GM21526 (cell line): ENCODE measurements around the gene DDX3X.

Experiments
- ATAC-seq: cut with Tn5 transposase; IDR thresholded peaks from one replicate; pipeline ENCODE4 v1.9.1; 2021; ENCODE audit warnings: moderate library complexity; ENCODE audit not compliant: unreplicated experiment, low FRiP score

The DDX3X gene

GRCh38 chrX:41326431-41326830 lies 7.5 kb upstream of the DDX3X start:
- ATAC-seq, result no peak

- ATAC-seq, result no peak
Measured at GRCh38 chrX:41327341-41327740, 6.6 kb upstream of the DDX3X start.

GRCh38 chrX:41329101-41329500 lies 4.9 kb upstream of the DDX3X start:
- ATAC-seq, result no peak

GRCh38 chrX:41332005-41332404 lies 2.0 kb upstream of the DDX3X start:
- ATAC-seq, result no peak

- ATAC-seq, result peak; percentile 14
Measured at GRCh38 chrX:41332408-41333002, 1.5 kb upstream of the DDX3X start.

GRCh38 chrX:41333003-41333743 lies 789 bp upstream of the DDX3X start:
- peak; percentile 42 for ATAC-seq

- peak; percentile 24 for ATAC-seq
Measured at GRCh38 chrX:41334363-41335197, 618 bp downstream of the DDX3X start.

- ATAC-seq, result no peak
Measured at GRCh38 chrX:41335198-41335957, 1.4 kb downstream of the DDX3X start.

GRCh38 chrX:41335958-41336331 lies 2.0 kb downstream of the DDX3X start:
- ATAC-seq, result no peak

GRCh38 chrX:41336447-41336846 lies 2.5 kb downstream of the DDX3X start:
- no peak for ATAC-seq

- ATAC-seq, result no peak
Measured at GRCh38 chrX:41337140-41337539, 3.2 kb downstream of the DDX3X start.

- ATAC-seq, result no peak
Measured at GRCh38 chrX:41338436-41338835, 4.5 kb downstream of the DDX3X start.

- ATAC-seq, result no peak
Measured at GRCh38 chrX:41339148-41339547, 5.2 kb downstream of the DDX3X start.

- ATAC-seq, result no peak
Measured at GRCh38 chrX:41344053-41344452, 10.1 kb downstream of the DDX3X start.

GRCh38 chrX:41347186-41347585 lies 13.2 kb downstream of the DDX3X start:
- ATAC-seq, result no peak

GRCh38 chrX:41348551-41348950 lies 14.6 kb downstream of the DDX3X start:
- no peak for ATAC-seq

GRCh38 chrX:41350150-41350975 lies 16.4 kb downstream of the DDX3X start:
- ATAC-seq, result no peak

- no peak for ATAC-seq
Measured at GRCh38 chrX:41350976-41351569, 17.1 kb downstream of the DDX3X start.

- no peak for ATAC-seq
Measured at GRCh38 chrX:41351923-41352322, 18.0 kb downstream of the DDX3X start.
